Epithelial cell of esophagus (primary cell): ENCODE results near the gene ZNF391.

Experiments
- DNase-seq: peaks from one replicate; pipeline ENCODE4 v3.0.0; 2010; ENCODE audit warnings: low read depth
- H3K4me3 ChIP-seq: 2 replicates; pipeline ENCODE4 v1.5.1; 2011; ENCODE audit warnings: mild to moderate bottlenecking, low read length, control low read depth
- TF ChIP-seq, protein P1 (sequence below): IDR thresholded peaks from 2 replicates; pipeline ENCODE4 v1.5.1; 2011; ENCODE audit warnings: low read depth, mild to moderate bottlenecking, low read length, control low read depth, inconsistent platforms; ENCODE audit not compliant: insufficient read depth; ENCODE audit errors: missing control alignments

The ZNF391 gene

DNA sequence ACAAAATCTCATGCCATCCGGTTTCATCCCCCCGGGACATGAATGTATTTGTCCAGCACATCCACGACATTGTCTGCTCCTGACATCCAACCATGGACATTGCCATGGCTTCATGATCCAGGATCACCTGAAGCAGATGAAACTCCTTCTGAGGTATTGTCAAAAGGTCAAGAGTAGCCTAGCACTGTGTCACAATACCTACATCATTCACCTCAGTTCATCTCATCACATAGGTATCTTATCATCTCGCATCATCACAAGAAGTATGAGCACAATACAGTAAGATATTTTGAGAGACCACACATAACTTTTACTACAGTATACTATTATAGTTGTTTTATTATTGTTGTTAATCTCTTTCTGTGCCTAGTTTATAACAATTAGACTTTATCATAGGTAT lies 50.8 kb downstream of the ZNF391 start:
- no peak overlapping the region for H3K4me3 ChIP-seq
- DNase-seq = no peak
- TF ChIP-seq, protein P1, sequence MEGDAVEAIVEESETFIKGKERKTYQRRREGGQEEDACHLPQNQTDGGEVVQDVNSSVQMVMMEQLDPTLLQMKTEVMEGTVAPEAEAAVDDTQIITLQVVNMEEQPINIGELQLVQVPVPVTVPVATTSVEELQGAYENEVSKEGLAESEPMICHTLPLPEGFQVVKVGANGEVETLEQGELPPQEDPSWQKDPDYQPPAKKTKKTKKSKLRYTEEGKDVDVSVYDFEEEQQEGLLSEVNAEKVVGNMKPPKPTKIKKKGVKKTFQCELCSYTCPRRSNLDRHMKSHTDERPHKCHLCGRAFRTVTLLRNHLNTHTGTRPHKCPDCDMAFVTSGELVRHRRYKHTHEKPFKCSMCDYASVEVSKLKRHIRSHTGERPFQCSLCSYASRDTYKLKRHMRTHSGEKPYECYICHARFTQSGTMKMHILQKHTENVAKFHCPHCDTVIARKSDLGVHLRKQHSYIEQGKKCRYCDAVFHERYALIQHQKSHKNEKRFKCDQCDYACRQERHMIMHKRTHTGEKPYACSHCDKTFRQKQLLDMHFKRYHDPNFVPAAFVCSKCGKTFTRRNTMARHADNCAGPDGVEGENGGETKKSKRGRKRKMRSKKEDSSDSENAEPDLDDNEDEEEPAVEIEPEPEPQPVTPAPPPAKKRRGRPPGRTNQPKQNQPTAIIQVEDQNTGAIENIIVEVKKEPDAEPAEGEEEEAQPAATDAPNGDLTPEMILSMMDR = no peak

DNA sequence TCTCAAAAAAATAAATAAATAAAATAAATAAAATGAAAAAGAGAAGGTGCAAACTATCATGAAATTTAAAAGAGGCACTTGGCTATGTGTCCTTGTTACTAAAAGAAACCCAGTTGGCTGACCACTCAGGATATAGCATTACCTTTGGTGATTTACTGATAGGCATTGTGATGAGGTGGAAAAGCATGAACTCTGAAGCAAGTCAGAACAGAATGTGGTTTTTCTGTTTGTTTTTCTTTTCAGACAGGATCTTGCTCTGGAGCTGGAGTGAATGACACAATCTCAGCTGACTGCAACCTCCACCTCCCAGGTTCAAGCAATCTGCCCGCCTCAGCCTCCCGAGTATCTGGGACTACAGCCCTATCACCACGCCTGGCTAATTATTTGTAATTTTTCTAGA lies 52.4 kb downstream of the ZNF391 start:
- TF ChIP-seq, protein P1 = no peak
- DNase-seq = peak; percentile 80
- H3K4me3 ChIP-seq = no peak overlapping the region

- DNase-seq = no peak
- H3K4me3 ChIP-seq = no peak overlapping the region
- TF ChIP-seq, protein P1 = no peak
Measured at GRCh38 chr6:27442932-27443331, 54.4 kb downstream of the ZNF391 start.

GRCh38 chr6:27448456-27448855 lies 59.9 kb downstream of the ZNF391 start:
- no peak overlapping the region for H3K4me3 ChIP-seq
- DNase-seq = no peak
- TF ChIP-seq, protein P1 = no peak

DNA sequence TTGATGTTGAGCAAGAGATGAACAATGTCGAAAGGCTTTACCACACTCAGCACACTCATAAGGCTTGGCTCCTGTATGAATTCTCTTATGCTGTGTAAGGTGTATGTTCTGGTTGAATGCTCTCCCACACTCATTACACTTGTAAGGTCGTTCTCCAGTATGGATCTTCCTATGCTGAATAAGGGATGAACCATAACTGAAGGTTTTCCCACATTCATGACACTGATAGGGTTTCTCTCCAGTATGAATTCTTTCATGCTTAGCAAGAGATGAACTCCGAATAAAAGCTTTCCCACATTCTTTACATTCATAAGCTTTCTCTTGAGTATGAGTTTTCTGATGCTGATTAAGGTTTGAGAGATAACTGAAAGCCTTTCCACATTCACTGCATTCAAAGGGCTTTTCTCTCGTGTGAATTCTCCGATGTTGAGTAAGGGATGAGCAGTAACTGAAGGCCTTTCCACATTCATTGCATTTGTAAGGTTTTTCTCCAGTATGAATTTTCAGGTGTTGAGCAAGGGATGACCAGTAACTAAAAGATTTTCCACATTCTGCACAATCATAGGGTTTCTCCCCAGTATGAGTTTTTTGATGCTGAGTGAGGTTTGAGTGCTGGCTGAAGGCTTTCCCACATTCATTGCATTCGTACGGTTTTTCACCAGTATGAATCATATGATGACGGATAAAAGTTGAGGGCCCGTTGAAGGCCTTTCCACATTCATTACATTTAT lies 63.3 kb downstream of the ZNF391 start:
- no peak overlapping the region for H3K4me3 ChIP-seq
- no peak for DNase-seq
- TF ChIP-seq, protein P1 = no peak

- no peak overlapping the region for H3K4me3 ChIP-seq
- peak; percentile 9 for DNase-seq
- TF ChIP-seq, protein P1 = no peak
Measured at GRCh38 chr6:27452496-27452897, 63.9 kb downstream of the ZNF391 start.
